Measurements from ENCODE around the gene MKNK2.

MKNK2 gene

DNA sequence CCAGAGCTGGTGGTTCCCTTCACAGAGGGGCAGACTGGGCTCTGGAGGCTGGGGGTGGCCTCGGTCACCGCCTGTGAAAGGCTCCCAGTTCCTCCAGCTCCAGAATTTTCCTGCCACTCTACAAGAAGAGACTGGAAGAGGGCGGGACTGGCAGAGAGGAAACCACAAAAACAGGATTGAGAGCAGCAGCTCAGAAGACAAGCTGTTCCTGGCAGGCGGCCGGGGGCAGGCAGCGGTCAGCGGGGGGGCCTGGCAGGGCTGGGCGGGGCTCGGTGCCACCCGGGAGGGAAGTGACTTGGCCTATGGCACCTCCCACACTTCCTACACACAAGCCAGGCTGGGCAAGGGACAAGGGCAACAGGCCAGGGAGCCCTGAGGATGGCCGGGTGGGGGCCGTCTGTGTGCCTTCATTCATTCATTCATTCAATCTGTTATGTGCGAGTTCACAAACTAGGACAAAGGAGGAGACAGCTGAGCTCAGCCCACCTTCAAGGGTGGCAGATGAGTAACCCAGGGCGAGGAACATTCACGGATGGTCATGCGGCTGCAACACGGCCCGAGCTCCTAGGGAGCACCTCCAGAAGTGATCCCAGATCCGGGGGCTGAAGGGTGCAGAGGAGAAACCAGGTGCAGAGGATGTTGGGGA, 18.6 kb downstream of the MKNK2 start:
- DNase-seq (ENCODE audit: low read depth) = peak; percentile 84

DNA sequence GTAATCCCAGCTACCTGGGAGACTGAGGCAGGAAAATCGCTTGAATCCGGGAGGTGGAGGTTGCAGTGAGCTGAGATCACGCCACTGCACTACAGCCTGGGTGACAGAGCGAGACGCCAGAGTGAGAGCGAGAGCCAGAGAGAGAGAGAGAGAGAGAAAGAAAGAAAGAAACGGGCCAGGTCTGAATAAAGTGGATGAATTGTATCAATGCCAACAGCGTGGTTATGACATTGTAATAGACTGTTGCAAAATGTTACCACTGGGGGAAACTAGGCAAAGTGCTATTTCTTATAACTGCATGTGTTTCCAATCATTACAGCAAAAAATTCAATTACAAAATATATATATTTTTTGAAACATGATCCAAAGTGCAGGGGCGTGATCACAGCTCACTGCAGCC, 23.7 kb downstream of the MKNK2 start:
- DNase-seq (ENCODE audit: low read depth) = peak; percentile 80

DNA sequence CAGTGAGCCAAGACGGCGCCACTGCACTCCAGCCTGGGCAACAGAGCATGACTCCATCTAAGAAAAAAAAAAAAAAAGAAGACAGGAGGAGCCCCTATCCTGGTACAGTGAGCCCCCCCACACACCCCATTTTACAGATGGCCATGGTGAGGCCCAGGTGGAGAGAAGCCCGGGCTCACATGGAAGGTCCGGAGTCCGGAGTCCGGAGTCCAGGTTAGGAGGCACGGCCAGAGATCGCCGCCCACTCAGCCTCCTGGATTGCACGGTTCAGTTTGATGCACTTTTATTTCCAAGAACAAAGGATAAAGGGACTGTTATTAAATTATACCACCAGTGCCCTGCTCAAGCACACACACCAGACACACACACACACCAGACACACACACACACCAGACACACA, 24.3 kb downstream of the MKNK2 start:
- no peak for DNase-seq (ENCODE audit: low read depth)

DNA sequence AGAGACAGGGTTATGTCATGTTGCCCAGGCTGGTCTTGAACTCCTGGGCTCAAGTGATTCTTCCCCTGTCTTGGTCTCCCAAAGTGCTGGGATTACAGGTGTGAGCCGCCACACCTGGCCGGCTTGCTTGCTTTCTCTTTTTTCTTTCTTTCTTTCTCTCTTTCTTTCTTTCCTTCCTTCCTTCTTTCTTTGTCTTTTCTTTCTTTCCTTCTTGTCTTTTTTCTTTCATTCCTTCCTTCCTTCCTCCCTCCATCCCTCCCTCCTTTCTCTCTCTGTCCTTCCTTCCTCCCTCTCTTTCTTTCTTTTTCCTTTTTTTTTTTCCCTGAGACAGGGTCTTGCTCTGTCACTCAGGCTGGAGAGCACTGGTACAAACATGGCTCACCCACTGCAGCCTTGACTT, 28.8 kb downstream of the MKNK2 start:
- no peak for DNase-seq (ENCODE audit: low read depth)

DNA sequence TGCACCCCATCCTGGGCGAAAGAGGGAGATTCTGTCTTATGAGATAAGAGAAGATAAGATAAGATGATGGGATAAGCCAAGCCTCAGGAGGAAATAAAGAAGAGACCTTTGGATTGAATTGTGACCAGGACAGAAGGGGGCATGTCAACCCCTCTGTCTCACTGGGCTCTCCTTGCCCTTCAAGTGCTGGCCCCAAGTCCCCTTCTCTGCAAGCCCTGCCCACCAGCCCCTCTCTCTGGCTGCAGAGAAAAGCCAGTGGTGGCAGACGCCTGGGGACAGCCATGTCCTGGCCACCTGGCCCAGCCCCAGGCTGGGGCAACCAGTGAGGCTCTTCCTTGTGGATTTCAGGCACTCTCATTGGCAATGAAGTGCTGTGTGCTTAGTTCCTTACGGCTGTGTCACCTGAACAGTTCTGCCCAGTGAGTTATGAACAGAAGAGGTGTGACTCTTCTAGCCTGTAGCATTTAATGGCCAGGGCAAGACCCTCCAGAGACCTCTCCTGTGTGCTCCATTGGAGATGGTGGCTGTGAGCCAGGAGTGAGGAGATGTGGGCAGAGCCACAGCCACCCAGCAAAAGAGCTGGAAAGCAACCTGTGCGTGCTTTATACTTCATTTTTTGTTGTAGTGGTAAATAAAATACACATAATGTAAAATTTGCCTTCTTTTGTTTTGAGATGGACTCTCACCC, 29.4 kb downstream of the MKNK2 start:
- DNase-seq (ENCODE audit: low read depth) = no peak

DNA sequence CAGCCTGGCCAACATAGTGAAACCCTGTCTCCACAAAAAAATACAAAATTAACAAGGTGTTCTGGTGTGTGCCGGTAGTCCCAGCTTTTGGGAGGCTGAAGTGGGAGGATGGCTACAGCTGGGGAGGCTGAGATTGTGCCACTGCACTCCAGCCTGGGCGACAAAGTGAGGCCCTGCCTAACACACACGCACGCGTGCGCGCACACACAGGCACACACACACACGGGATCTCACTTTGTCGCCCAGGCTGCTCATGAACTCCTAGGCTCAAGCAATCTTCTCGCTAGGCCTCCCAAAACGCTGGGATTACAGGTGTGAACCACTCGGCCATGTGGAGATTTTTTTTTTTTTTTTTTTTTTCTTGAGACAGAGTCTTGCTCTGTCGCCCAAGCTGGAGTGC, 32.3 kb downstream of the MKNK2 start:
- DNase-seq (ENCODE audit: low read depth) = no peak

DNA sequence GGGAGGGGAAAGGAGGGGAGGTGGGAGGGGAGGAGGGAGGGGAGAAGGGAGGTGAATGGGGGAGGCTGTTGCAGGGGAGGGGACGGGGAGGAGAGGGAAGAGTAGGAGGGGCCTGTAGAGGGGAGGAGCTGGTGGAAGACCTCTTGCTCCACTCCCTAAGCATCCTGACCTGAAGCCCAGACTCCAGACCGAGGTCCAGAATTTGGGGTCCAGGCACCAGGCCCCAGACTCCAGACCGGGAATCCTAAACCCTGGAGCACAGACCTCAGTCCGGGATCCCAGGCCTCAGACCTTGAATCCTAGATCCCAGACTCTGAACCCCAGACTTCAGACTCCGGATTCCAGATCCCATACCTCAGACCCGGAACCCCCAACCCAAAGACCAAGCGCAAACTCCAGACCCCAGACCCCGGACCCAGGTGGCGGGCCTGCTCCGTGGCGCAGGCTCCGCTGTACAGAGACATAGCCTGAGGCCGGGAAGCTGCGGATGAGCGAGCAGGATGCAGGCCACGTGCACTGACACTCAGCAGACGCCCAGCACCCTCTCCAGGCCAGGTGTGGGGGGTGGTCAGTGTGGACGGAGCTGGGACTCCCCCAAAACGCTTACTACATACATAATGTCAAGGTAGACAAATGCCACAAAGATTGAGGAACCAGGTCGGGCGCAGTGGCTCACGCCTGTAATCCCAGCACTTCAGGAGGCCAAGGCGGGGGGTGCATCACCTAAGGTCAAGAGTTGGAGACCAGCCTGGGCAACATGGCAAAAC, 34.8 kb downstream of the MKNK2 start:
- DNase-seq (ENCODE audit: low read depth) = peak; percentile 81

DNA sequence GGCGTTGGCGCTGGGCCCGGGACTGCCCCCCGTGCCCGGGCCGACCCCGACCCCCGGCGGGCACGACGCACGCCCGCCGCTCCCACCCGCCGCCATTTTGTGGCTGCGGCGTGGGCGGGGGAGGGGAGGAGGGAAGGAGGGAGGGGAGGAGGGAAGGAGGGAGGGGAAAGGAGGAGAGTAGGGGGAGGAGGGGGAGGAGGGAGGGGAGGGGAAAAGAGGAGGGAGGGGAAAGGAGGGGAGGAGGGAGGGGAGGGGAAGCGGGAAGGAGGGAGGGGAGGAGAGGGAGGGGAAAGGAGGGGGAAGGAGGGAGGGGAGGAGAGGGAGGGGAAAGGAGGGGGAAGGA, 35.5 kb downstream of the MKNK2 start, which contains the start of gene BTBD2:
TSS of gene BTBD2 (minus strand) at position 107 of the 343 bp plus-strand sequence. CDS start at position 96, 11 bp downstream.
- DNase-seq (ENCODE audit: low read depth) = peak; percentile 59

DNA sequence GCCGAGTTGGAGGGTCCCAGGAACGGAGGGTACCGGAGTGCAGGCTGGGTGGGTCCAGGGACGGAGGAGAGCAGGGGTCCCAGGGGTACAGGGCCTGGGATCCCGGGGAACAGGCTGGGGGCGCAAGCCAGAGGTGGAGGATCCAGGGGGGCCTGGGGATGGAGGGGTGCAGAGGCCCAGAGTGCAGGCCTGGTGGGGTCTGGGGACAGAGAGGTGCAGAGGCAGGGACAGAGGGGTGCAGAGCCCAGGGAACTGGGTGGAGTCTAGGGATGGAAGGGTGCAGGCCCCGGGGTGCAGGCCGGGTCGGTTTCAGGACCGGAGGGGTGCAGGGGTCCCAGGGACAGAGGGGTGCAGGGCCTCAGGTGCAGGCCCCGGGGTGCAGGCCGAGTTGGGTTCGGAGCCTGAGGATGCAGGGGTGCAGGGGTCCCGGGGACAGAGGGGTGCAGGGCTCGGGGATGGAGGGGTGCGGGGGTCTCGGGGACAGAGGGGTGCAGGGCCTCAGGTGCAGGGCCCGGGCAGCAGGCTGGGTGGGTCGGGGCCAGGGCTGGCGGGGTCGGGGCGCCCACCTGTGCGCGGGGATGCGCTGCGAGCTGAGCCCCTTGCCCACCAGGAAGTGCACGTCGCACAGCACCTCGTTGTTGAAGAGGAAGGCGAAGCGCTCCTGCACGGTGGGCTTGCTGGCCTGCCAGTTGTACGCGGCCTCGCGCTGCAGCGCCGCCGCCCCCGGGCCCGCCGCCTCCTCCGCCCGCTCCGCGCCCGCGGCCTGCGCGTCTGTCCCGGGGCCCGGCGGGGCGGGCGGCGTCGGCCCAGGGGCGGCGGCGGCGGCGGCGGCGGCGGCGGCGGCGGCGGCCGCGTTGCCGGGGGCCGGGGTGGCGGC, 36.1 kb downstream of the MKNK2 start:
- DNase-seq (ENCODE audit: low read depth) = no peak

DNA sequence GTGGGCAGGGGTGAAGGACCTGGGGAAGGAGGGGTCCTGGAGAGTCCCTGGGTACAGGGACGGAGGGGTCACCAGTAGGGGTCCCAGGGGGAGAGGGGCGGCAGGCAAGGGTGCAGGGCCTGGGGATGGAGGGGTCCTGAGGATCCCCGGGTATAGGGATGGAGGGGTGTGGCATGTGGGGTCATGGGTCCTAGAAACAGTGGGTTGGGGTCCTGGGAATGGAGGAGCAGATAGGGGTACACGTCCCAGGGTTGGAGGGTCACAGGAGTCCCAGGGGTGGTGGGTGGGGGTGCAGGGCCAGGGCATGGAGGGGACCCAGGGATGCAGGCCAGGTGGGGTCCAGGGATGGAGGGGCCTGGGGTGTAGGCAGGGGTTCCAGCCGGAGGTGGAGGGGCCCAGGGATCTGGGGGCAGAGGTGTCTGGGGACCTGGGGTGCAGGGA, 36.9 kb downstream of the MKNK2 start:
- no peak for DNase-seq (ENCODE audit: low read depth)

DNA sequence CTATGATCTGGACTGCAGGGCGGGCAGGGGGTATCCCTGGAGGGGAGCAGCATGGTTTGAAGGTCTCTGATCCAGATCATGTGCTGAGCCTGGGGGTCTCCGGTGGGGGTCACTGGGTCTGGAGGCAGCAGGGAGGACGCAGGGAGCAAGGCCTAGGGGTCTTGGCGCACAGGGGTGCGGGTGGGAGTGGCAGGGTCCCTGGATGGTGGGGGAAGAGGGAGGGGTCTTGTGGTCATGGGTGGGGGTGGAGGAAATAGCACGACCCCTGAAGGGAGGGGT, 37.4 kb downstream of the MKNK2 start:
- DNase-seq (ENCODE audit: low read depth) = no peak

DNA sequence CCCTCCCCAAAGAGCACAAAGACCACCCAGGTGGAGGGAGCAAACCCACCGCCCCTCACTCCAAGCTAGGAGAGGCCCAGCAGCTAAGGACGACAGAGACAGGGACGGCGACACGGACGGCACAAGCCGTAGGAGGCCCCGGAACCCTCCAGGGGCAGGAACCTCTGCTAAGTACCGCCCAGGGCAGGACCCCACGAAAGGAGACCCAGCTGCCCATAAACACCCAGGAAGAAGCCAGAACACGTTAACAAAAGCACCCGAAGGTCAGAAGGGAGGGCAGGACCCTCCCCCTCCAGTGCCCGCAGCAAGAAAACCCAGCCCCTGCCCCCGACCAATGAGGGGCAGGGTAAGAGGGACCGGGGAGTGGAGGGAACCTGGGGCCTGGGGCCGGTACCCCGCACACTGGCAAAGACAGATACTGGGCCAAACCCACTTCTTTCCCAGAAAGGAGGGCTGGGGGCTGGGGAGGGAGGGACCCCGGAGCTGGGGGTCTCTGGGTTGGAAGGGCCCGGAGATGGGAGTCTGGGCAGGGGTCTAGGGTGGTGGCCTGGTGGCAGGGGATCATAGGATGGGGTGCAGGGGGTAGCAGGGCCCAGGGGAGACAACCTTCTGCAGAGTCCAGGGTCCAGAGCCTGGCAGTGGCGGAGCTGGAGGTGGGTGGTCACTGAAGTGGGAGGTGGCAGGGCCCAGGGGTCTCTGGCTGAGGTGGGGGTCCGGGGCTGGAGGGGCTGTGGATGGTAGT, 37.9 kb downstream of the MKNK2 start:
- no peak for DNase-seq (ENCODE audit: low read depth)

DNA sequence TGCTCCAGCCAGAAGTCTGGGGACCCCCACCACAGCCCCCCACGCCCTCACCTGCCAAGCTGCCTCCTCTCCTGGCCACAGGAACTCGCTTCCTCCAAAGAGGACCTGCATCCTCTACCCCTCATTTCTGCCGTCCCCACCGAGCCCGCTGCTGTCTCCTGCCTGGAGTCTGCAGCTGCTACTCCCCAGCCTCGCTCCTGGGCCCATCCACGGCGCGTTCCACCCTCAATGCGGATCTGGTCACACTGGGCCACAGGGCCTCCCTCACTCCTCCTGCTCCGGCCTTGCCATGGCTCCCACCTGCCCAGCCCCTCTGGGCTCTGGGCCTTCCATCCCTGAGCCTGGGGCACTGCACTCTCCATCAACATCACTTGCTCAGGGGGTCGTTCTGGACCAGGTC, 39.9 kb downstream of the MKNK2 start:
- no peak for DNase-seq (ENCODE audit: low read depth)

DNA sequence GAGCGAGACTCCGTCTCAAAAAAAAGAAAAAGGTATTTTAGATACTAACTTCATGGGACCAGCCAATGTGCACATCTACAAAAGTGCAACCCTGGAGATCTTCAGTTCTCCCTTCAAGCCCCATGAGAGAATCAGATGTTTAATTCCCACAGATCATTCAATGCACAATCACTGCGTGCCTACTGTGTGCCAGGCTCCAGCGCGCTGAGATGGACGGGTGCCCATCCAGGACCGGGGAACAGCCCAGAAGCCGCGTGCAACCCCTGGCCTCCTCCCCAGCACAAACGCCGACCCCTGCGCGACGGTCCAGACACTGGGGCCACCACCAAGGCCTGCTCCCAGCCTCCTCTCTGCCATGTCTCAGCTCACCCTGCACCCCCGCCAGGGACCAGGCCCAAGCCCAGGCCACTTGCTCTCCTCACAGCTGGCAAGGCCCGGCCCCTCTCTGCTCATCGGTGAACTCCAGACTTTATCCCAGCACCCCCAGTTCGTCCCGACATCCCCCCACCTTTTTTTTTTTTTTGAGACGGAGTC, 40.8 kb downstream of the MKNK2 start:
- no peak for DNase-seq (ENCODE audit: low read depth)

DNA sequence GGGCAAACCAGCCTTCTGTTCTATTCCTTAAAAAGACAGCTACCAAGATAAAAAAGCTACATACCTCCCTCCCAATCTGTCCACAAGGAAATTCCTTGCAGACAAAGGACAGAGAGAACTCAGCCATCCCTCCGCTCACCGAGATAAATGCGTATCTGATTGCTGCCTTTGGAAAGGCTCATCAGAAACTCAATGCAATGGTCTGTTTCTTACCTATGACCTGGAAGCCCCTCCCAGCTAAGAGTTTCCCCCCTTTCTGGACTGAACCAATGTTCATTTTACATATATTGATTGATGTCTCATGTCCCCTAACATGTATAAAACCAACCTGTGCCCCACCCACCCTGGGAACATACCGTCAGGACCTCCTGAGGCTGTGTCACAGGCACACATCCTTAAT, 47.2 kb downstream of the MKNK2 start:
- no peak for DNase-seq (ENCODE audit: low read depth)

DNA sequence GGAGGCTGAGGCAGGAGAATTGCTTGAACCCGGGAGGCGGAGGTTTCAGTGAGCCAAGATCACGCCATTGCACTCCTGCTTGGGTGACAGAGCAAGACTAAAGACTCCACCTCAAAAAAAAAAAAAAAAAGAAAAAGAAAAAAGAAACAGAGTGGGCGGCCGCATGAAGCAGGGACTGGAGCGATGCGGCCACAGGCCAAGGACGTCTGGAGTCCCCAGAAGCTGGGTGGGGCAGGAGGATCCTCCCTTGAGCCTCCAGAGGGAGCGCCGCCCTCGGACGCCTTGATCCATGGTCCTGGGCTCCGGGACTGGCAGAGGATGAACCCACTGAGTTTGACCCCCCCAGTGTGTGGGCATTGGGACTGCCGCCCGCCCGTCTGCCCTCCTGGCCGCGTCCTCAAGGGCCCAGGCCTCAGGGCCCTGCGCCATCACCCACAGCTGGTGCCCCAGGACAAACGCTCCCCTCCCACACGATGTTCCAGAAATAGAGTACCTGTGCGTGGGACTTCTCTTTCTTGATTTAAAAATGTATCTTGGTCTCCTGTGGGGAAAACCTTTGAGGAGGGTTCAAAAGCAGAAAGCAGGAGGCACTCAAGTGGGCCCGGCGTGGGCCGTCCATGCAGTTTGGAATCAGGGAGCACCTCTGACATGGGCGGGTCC, 51.1 kb downstream of the MKNK2 start:
- DNase-seq (ENCODE audit: low read depth) = no peak

DNA sequence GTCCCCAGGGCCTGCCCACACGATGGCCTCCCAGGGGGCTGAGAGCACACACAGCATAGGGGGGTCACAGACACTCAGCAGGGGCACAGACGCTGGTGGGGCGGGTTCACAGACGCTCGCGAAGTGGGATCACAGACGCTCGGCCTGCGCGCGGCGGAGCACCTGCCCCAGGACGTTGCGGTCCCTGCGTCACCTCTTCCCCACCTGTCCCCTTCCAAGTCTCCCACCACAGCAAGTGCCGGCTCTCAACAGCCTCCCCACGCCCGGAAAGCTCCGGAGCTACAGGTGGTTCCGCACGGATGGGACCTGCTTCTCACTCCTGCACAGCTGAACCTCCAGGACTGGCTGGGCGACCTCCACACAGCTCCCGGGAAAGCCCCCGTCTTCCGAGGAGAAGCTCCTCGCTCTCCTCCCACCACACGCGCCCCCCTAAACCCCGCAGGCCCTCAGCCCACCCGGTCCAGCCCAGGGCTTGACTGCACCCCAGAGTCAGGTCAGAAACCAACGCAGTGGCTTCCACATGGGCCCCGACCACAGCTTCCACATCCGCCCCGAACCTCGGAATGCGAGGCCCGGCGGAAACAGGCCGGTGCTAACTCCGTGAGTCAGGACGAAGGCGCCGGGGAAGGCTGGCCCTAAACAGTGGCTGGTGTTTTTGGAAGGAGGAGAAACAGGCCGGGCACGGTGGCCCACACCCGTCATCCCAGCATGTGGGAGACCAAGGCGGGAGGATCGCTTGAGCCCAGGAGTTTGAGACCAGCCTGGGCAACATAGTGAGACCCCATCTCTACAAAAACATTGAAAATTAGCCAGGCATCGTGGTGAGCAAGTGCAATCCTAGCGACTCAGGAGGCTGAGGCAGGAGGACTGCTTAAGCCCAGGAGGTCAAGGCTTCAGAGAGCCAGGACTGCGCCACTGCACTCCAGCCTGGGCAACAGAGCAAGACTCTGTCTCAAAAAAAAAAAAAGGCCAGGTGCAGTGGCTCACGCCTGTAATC, 52.0 kb downstream of the MKNK2 start:
- no peak for DNase-seq (ENCODE audit: low read depth)

DNA sequence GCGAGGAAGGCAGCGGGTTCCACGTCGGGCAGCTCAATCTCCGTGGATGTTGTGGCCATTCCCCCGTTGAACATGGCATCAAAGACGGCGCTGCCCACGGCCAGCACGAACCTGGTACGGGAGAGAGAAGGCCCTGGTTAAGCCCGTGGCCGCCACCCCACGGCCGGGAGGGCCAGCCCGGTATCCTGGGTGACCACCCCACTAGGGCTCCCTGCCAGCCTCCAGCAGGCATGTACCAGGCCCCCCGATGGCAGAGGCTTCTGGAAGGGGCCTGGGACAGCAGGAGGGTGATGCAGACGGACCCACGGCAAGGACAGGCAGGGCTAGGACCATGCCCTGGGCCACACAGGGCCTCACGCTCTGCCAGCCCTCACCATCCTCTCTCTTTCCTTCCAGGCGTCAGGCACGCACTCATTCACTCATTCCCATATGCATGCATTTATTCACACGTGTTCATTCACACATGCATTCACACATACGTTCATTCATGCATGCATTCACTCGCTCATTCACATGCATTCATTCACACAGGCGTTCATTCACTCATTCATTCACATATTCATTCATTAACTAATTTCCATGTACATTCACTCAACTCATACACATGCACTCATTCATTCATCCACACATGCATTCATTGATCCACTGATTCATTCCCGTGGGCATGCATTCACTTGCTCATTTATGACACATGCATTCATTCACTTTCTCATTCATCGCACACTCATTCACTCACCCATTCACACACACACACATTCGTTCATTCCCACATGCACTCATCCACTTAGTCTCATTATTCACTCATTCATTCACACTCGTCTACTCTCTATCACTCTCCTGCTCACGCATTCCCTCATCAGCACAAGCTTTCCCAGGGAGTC, 53.5 kb downstream of the MKNK2 start:
- no peak for DNase-seq (ENCODE audit: low read depth)

Data from iris pigment epithelial cell (primary cell).